GM11168 (cell line): ENCODE data around the gene IQCM.
"Not testable (repeated sequence)": the region's sequence is repeated elsewhere in the genome, so short reads cannot be mapped to it uniquely, and the experiment has no call there.

ENCODE experiments used
- in situ Hi-C: fragments of 300-500 bp; cut with MboI; formaldehyde crosslinking; loops from one replicate; pipeline ENCODE4 v1.12.0; 2022; ENCODE audit warnings: low sequenced_read_pairs; ENCODE audit not compliant: unreplicated experiment

IQCM gene

GRCh38 chr4:149345424-149345823, 470.2 kb downstream of the IQCM start:
- in situ Hi-C loops = no loop called here

GRCh38 chr4:149344436-149344835, 471.2 kb downstream of the IQCM start:
- in situ Hi-C loops = no loop called here

- in situ Hi-C loops = no loop called here
Measured at GRCh38 chr4:149343614-149344013, 472.0 kb downstream of the IQCM start.

GRCh38 chr4:149341117-149341516, 474.5 kb downstream of the IQCM start:
- in situ Hi-C loops = not testable (repeated sequence)

- in situ Hi-C loops = no loop called here
Measured at GRCh38 chr4:149328161-149328560, 487.5 kb downstream of the IQCM start.

- in situ Hi-C loops = no loop called here
Measured at GRCh38 chr4:149322203-149322602, 493.4 kb downstream of the IQCM start.

- in situ Hi-C loops = no loop called here
Measured at GRCh38 chr4:149321438-149321837, 494.2 kb downstream of the IQCM start.

- in situ Hi-C loops = no loop called here
Measured at GRCh38 chr4:149311076-149311475, 504.6 kb downstream of the IQCM start.

- in situ Hi-C loops = no loop called here
Measured at GRCh38 chr4:149306537-149306936, 509.1 kb downstream of the IQCM start.
